ENCODE data around the gene OST4.
"Not testable (repeated sequence)": the region's sequence is repeated elsewhere in the genome, so short reads cannot be mapped to it uniquely, and the experiment has no call there.

Gene OST4

GRCh38 chr2:27080603-27080936 lies 9.1 kb upstream of the OST4 start:
- no peak for TF ChIP-seq CTCF (IDR thresholded peaks at IDR 0.05; ENCODE audit: borderline replicate concordance, insufficient read depth, low read depth, low read length)
- H3K4me3 ChIP-seq (ENCODE audit: low read depth, low read length) = no peak overlapping the region

- no peak overlapping the region for H3K4me3 ChIP-seq (ENCODE audit: low read depth, low read length)
Measured at GRCh38 chr2:27080140-27080469, 8.7 kb upstream of the OST4 start.

GRCh38 chr2:27079233-27080139 lies 8.0 kb upstream of the OST4 start:
- no peak overlapping the region for H3K4me3 ChIP-seq (ENCODE audit: low read depth, low read length)
- no peak for TF ChIP-seq CTCF (IDR thresholded peaks at IDR 0.05; ENCODE audit: borderline replicate concordance, insufficient read depth, low read depth, low read length)

More at GRCh38 chr2:27080140-27080469, 8.7 kb upstream of the OST4 start:
- no peak for TF ChIP-seq CTCF (IDR thresholded peaks at IDR 0.05; ENCODE audit: borderline replicate concordance, insufficient read depth, low read depth, low read length)

GRCh38 chr2:27078267-27079194 lies 7.1 kb upstream of the OST4 start, which contains the start of gene EMILIN1:
Gene EMILIN1, plus strand, starts transcription at chr2:27078615. Its CDS starts 451 bp downstream, at chr2:27079066.
- H3K4me3 ChIP-seq (ENCODE audit: low read depth, low read length) = no peak within 1 kb of the TSS
- TF ChIP-seq CTCF (IDR thresholded peaks at IDR 0.05; ENCODE audit: borderline replicate concordance, insufficient read depth, low read depth, low read length) = no peak

- no peak overlapping the region for H3K4me3 ChIP-seq (ENCODE audit: low read depth, low read length)
Measured at GRCh38 chr2:27077231-27077630, 5.8 kb upstream of the OST4 start.

GRCh38 chr2:27076323-27076722 lies 4.9 kb upstream of the OST4 start:
- no peak overlapping the region for H3K4me3 ChIP-seq (ENCODE audit: low read depth, low read length)
- TF ChIP-seq CTCF (IDR thresholded peaks at IDR 0.05; ENCODE audit: borderline replicate concordance, insufficient read depth, low read depth, low read length) = no peak

More at GRCh38 chr2:27077231-27077630, 5.8 kb upstream of the OST4 start:
- TF ChIP-seq CTCF (IDR thresholded peaks at IDR 0.05; ENCODE audit: borderline replicate concordance, insufficient read depth, low read depth, low read length) = no peak

- H3K4me3 ChIP-seq (ENCODE audit: low read depth, low read length) = not testable (repeated sequence)
Measured at GRCh38 chr2:27075566-27075871, 4.1 kb upstream of the OST4 start.
